Activated CD8-positive, alpha-beta memory T cell treated with anti-CD3 and anti-CD28 coated beads for 36 hours (primary cell): ENCODE measurements around the gene GTF2H1. TPM values are rescaled to one million over a fixed set of nuclear protein-coding genes. Genes with fewer than 3 reads are reported as not detected.
"Not testable (repeated sequence)": the region's sequence is repeated elsewhere in the genome, so short reads cannot be mapped to it uniquely, and the experiment has no call there.

ENCODE experiments used
- CTCF ChIA-PET: fragments of 350-600 bp; sonication (Branson Sonifier 250); formaldehyde crosslinking; loops from one replicate; lab custom pipeline; 2021; ENCODE audit warnings: antibody characterized with exemption; lab: Charles Lee
- POLR2A ChIA-PET: fragments of 350-600 bp; sonication (Branson Sonifier 250); formaldehyde crosslinking; loops from one replicate; lab custom pipeline; 2021; ENCODE audit warnings: antibody characterized with exemption; lab: Charles Lee
- total RNA-seq, 2 experiments: library from RNA; stranded (reverse); gene quantifications; one replicate each; pipeline ENCODE4 v1.2.3, GENCODE V29; 2021

The GTF2H1 gene
- total RNA-seq, 2 experiments from 2014 or later: 64.0 to 65.7 TPM

GRCh38 chr11:18314784-18315523 lies 7.4 kb upstream of the GTF2H1 start:
- POLR2A ChIA-PET: interaction anchor here (0.6 kb wide), 1 partner anchor 54 kb away, joined by 4 read pairs; no protein-coding TSS in a partner anchor

GRCh38 chr11:18315893-18316292 lies 6.5 kb upstream of the GTF2H1 start:
- POLR2A ChIA-PET: interaction anchor here (0.5 to 0.6 kb wide), 2 partner anchors 84 to 185 kb away, joined by 3 to 4 read pairs; no protein-coding TSS in a partner anchor
- CTCF ChIA-PET: no interaction called here

More at GRCh38 chr11:18314784-18315523, 7.4 kb upstream of the GTF2H1 start:
- CTCF ChIA-PET: interaction anchor here (0.6 kb wide), 1 partner anchor 34 kb away, joined by 3 read pairs; no protein-coding TSS in a partner anchor

GRCh38 chr11:18317551-18317950 lies 4.8 kb upstream of the GTF2H1 start:
- POLR2A ChIA-PET: no interaction called here
- CTCF ChIA-PET: no interaction called here

GRCh38 chr11:18319914-18320313 lies 2.5 kb upstream of the GTF2H1 start:
- POLR2A ChIA-PET: interaction anchor here (4.1 kb wide), 1 partner anchor 76 kb away, joined by 63 read pairs; the partner anchor contains the start of gene LDHA
- CTCF ChIA-PET: no interaction called here

- POLR2A ChIA-PET: interaction anchor here (0.6 to 4.1 kb wide), 3 partner anchors 19 to 206 kb away, joined by 6 to 63 read pairs (median 8); partner anchors contain the start of genes LDHA and TSG101
Observed at GRCh38 chr11:18320617-18321016, 1.8 kb upstream of the GTF2H1 start.

GRCh38 chr11:18321578-18321968 lies 794 bp upstream of the GTF2H1 start:
- POLR2A ChIA-PET: interaction anchor here (0.6 to 4.1 kb wide), 5 partner anchors 51 to 205 kb away, joined by 4 to 63 read pairs (median 8); partner anchors contain the start of genes LDHA and TSG101
- CTCF ChIA-PET: interaction anchor here (0.7 to 1.2 kb wide), 2 partner anchors 62 to 73 kb away, joined by 3 read pairs; partner anchors contain the start of gene LDHA

More at GRCh38 chr11:18320617-18321016, 1.8 kb upstream of the GTF2H1 start:
- CTCF ChIA-PET: interaction anchor here (1.2 kb wide), 1 partner anchor 74 kb away, joined by 3 read pairs; the partner anchor contains the start of gene LDHA

GRCh38 chr11:18322818-18323570 lies 627 bp downstream of the GTF2H1 start:
- ChIA-PET CTCF (no interaction called here), POLR2A (interaction anchor here (1.6 to 4.1 kb wide), 4 partner anchors 61 to 204 kb away, joined by 4 to 63 read pairs (median 10); partner anchors contain the start of genes LDHA and TSG101)

- POLR2A ChIA-PET: interaction anchor here (0.5 to 0.6 kb wide), 2 partner anchors 312 to 453 kb away, joined by 3 to 7 read pairs; no protein-coding TSS in a partner anchor
- CTCF ChIA-PET: not testable (repeated sequence)
Observed at GRCh38 chr11:18323881-18324280, 1.5 kb downstream of the GTF2H1 start.

GRCh38 chr11:18324381-18324780 lies 2.0 kb downstream of the GTF2H1 start:
- CTCF ChIA-PET: no interaction called here
- POLR2A ChIA-PET: interaction anchor here (0.5 to 0.6 kb wide), 2 partner anchors 311 to 453 kb away, joined by 3 to 7 read pairs; no protein-coding TSS in a partner anchor

- POLR2A ChIA-PET: no interaction called here
Observed at GRCh38 chr11:18329196-18329870, 7.0 kb downstream of the GTF2H1 start.

GRCh38 chr11:18330921-18331320 lies 8.6 kb downstream of the GTF2H1 start:
- ChIA-PET CTCF (no interaction called here), POLR2A (no interaction called here)

More at GRCh38 chr11:18329196-18329870, 7.0 kb downstream of the GTF2H1 start:
- CTCF ChIA-PET: no interaction called here

GRCh38 chr11:18332302-18332701 lies 9.9 kb downstream of the GTF2H1 start:
- POLR2A ChIA-PET: no interaction called here
- CTCF ChIA-PET: no interaction called here

GRCh38 chr11:18332891-18333290 lies 10.5 kb downstream of the GTF2H1 start:
- ChIA-PET POLR2A (interaction anchor here (0.5 kb wide), 1 partner anchor 64 kb away, joined by 3 read pairs; no protein-coding TSS in a partner anchor), CTCF (no interaction called here)

- POLR2A ChIA-PET: no interaction called here
- CTCF ChIA-PET: no interaction called here
Observed at GRCh38 chr11:18347471-18348125, 25.2 kb downstream of the GTF2H1 start.

GRCh38 chr11:18352581-18352980 lies 30.2 kb downstream of the GTF2H1 start:
- ChIA-PET CTCF (no interaction called here), POLR2A (no interaction called here)

- POLR2A ChIA-PET: no interaction called here
Observed at GRCh38 chr11:18358646-18359045, 36.3 kb downstream of the GTF2H1 start.

GRCh38 chr11:18361154-18361553 lies 38.8 kb downstream of the GTF2H1 start:
- CTCF ChIA-PET: no interaction called here
- POLR2A ChIA-PET: no interaction called here

More at GRCh38 chr11:18358646-18359045, 36.3 kb downstream of the GTF2H1 start:
- CTCF ChIA-PET: interaction anchor here (0.6 kb wide), 1 partner anchor 235 kb away, joined by 3 read pairs; no protein-coding TSS in a partner anchor

GRCh38 chr11:18364495-18365073 lies 42.2 kb downstream of the GTF2H1 start:
- POLR2A ChIA-PET: no interaction called here
- CTCF ChIA-PET: interaction anchor here (0.7 kb wide), 1 partner anchor 1223 kb away, joined by 3 read pairs; no protein-coding TSS in a partner anchor
